AG08395 (cell line): ENCODE results near the gene KCNC3.

Experiments
- DNase-seq: peaks from one replicate; pipeline ENCODE4 v3.0.0; 2012; ENCODE audit warnings: mixed read lengths, low spot score

KCNC3 gene

GRCh38 chr19:50327461-50328223 lies 1.5 kb downstream of the KCNC3 start:
- no peak for DNase-seq

DNA sequence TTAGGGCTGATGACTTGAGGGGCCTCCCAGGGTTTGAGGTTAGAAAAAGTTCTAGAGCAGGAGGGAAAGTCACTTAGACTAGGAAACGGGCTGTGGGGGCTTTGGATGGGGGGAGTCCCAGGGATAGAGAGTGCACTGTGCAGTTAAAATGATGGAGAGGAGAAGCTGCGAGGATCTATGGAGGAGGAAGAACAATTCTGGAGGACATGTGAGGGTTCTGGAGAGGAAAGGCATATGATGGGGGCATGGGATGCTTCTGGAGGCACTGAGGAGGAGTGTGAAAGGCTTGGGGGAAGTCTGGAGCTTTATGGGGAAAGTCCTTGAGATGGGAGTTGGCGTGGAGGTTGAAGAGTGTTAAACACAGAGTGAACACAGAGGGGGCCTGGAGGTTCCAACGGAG lies 2.2 kb downstream of the KCNC3 start:
- DNase-seq = no peak

GRCh38 chr19:50326101-50326664 lies 3.0 kb downstream of the KCNC3 start:
- DNase-seq = no peak

- DNase-seq = peak; percentile 96
Measured at GRCh38 chr19:50325310-50326100, 3.7 kb downstream of the KCNC3 start.

DNA sequence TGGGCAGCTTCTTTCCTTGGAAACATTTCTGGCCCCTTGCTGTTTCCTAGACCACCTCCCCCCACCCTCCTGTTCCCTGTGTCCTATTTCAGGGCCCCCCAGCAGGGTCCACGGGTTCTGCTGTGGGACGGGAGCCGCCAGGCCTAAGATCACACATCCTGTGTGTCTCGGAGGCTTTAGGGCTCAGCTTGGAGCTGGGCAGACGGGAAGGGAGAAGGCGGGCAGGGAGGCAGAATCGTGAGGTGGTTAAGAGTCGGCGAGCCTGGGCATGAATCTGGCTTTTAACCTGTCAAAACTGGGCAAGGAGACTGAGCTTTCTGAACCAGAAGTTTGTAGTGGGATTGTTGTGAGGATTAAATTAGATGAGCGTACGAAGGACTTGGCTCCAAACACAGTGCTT lies 4.8 kb downstream of the KCNC3 start:
- no peak for DNase-seq

- no peak for DNase-seq
Measured at GRCh38 chr19:50323782-50324133, 5.4 kb downstream of the KCNC3 start.

- DNase-seq = no peak
Measured at GRCh38 chr19:50322931-50323781, 6.0 kb downstream of the KCNC3 start.

DNA sequence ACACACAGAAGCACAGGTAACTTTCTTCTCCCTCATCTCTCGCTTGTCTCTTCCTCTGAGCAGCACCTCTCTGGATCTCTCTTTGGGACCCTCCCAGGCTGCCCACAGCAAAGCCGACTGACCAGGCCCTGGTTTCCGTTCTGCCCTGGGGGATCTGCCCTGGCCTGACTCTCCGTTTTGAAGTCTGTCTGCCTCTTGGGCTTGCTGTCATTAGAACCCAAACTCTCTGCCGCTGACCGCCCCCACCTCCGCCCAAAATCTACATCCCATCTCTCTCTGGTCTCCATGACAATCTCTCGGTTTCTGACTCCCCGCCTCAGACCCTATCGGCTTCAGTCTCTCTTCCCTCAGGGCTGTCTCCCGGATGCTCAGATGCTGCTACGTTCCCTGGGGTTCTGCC lies 6.9 kb downstream of the KCNC3 start:
- DNase-seq = no peak

DNA sequence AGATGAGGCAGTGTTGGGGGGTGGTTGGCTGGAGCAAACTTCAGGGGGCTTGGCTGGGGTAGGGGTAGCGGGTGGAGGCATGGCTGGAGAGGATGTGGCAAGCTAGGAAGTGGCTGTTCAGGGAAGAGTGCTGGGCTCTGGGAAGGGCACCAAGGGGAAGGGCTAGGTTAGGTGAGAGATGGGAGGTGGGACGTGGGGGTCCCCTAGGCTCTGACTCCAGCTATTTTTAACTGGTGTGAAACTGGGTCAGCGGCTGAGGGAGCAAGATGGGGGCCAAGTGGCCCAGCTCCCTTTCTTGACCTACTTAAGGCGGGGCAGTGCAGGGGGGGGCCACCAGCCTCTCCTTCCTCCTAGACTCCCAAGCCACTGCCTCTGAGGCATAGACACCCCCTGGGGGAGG lies 7.3 kb downstream of the KCNC3 start:
- DNase-seq = no peak

DNA sequence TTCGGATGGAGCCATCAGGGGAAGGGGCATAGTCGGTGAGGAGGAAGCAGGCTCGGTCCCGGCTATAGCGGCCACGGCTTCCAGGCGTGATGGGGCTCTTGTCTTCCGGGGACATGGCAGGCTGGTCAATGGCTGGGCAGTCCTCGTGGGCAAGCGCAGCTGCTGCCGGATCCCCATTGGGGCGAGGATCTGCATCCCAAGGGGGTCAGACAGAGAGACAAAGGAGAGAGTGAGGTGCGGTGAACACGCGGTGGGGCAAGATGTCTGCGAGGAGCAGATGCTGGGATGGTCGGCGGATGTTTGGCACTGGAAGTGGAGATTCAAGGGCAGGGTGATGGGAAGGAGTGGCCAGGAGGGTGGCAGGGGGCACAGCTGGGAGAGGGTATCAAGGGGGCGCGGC lies 8.6 kb downstream of the KCNC3 start:
- no peak for DNase-seq

DNA sequence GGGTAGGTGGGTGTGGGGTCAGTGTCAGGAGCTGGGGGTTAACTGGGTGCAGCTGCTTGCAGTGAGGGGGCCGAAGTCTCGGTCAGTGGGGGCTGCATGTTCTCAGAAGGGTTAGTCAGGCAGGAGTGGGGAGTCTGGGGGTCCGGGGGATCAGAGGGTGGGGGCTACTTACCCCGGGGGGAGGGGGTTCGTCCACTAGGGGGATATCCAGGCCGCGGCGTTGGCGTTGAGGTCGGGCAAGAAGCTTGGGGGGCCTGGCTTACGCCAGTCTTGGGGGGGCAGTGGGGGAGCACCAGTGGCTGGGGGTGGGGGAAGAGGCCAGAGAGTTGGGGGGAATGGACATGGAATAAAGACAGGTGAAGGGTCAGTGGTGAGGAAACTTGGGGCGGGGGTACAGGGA lies 9.1 kb downstream of the KCNC3 start:
- DNase-seq = no peak

- DNase-seq = no peak
Measured at GRCh38 chr19:50319156-50319555, 10.0 kb downstream of the KCNC3 start.

DNA sequence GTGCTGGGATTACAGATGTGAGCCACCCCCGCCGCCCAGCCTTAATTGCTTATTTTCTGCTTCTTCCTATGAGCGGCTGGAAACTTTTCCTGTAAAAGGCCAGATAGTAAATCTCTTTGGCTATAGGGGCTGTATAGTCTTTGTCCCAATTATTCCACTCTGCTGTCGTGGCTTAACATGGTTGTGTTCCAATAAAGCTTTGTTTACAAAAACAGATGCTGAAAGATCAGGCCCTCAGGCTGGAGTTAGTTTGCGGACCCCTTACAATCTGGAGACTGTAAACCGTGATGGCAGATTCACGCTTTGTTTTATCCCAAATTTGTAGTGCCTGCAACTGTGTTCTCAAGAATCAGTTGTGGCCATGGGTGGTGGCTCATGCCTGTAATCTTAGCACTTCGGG lies 10.7 kb downstream of the KCNC3 start:
- no peak for DNase-seq

- DNase-seq = no peak
Measured at GRCh38 chr19:50317115-50317514, 12.1 kb downstream of the KCNC3 start.

DNA sequence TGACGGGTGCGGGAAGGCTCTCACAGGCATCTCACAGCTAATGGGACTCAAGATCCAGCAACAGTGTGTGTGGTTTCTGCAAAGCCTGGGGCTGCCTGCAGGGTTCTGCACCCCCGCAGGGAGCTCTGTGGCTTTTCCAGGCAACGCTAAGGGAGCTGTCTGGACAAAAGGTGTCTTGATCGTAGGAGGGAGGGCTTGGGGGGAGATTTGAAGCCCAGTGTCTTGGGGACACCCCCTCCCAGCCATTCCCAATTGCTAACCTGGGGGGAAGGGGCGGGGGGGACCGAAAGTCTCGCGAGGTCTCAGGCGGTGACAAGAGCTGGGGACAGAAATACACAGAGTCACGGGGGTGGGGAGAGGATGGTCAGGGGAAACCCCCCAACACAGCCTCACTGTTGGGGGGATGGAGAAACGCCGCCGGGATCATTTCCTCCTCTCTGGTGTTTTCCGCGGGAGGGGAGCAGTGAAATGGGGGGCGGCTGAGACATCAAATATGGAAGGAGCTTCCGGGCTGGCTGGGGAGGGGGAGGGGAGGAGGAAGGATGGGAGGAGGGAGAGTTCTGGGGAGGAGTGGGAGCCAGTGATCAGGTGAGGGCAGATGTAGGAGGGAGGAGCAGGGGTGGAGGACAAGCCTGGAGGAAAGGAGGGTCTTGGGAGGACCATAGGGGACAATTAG lies 13.3 kb downstream of the KCNC3 start:
- DNase-seq = no peak

- DNase-seq = no peak
Measured at GRCh38 chr19:50314724-50315708, 14.2 kb downstream of the KCNC3 start.

GRCh38 chr19:50313812-50314536 lies 15.2 kb downstream of the KCNC3 start:
- DNase-seq = no peak

GRCh38 chr19:50312967-50313811 lies 16.0 kb downstream of the KCNC3 start:
- no peak for DNase-seq
